HUES6 (cell line): ENCODE results near the gene DLL3.

Experiments used
- H3K27ac ChIP-seq: 2 replicates; pipeline ENCODE4 v1.7.0; 2013; ENCODE audit warnings: low read depth, mild to moderate bottlenecking, low read length, inconsistent platforms
- H3K27me3 ChIP-seq: 2 replicates; pipeline ENCODE4 v1.6.1; 2013; ENCODE audit warnings: low read length; ENCODE audit not compliant: control insufficient read depth, insufficient read depth
- H3K36me3 ChIP-seq: 2 replicates; pipeline ENCODE4 v1.6.1; 2013; ENCODE audit warnings: low read length; ENCODE audit not compliant: control insufficient read depth, insufficient read depth
- H3K4me1 ChIP-seq: 2 replicates; pipeline ENCODE4 v1.6.1; 2013; ENCODE audit warnings: low read length; ENCODE audit not compliant: control insufficient read depth, insufficient read depth
- H3K4me3 ChIP-seq: 2 replicates; pipeline ENCODE4 v1.5.1; 2013; ENCODE audit warnings: low read depth, low read length
- H3K9ac ChIP-seq: one replicate; pipeline ENCODE4 v1.6.1; 2013; ENCODE audit warnings: mild to moderate bottlenecking, low read length
- H3K9me3 ChIP-seq: 2 replicates; pipeline ENCODE4 v1.6.1; 2013; ENCODE audit warnings: low read depth, low read length; ENCODE audit not compliant: control insufficient read depth, insufficient read depth

DLL3 gene

GRCh38 chr19:39554701-39555311, 56.1 kb downstream of the DLL3 start:
- H3K9me3 ChIP-seq: no peaks in the 10 kb centered on the region
- no peaks in the 10 kb centered on the region for H3K36me3 ChIP-seq
- H3K27ac ChIP-seq: no peak overlapping the region
- H3K4me3 ChIP-seq: no peak overlapping the region
- H3K9ac ChIP-seq: no peak overlapping the region
- H3K4me1 ChIP-seq: no peaks in the 10 kb centered on the region
- peaks cover 19% of the 10 kb centered on the region; the same call in 1 of the 2 replicates for H3K27me3 ChIP-seq

- no peak overlapping the region for H3K9ac ChIP-seq
- no peak overlapping the region for H3K4me3 ChIP-seq
- no peaks in the 10 kb centered on the region for H3K9me3 ChIP-seq
- peaks cover 19% of the 10 kb centered on the region; the same call in 1 of the 2 replicates for H3K27me3 ChIP-seq
- H3K27ac ChIP-seq: no peak overlapping the region
- no peaks in the 10 kb centered on the region for H3K4me1 ChIP-seq
- no peaks in the 10 kb centered on the region for H3K36me3 ChIP-seq
Measured at GRCh38 chr19:39555883-39556282, 57.1 kb downstream of the DLL3 start.
